GM19351 (cell line): ENCODE data around the gene ATP10D.

Experiments used
- ATAC-seq: cut with Tn5 transposase; IDR thresholded peaks from one replicate; pipeline ENCODE4 v1.9.1; 2021; ENCODE audit warnings: mild to moderate bottlenecking, moderate library complexity; ENCODE audit not compliant: unreplicated experiment

Gene ATP10D

DNA sequence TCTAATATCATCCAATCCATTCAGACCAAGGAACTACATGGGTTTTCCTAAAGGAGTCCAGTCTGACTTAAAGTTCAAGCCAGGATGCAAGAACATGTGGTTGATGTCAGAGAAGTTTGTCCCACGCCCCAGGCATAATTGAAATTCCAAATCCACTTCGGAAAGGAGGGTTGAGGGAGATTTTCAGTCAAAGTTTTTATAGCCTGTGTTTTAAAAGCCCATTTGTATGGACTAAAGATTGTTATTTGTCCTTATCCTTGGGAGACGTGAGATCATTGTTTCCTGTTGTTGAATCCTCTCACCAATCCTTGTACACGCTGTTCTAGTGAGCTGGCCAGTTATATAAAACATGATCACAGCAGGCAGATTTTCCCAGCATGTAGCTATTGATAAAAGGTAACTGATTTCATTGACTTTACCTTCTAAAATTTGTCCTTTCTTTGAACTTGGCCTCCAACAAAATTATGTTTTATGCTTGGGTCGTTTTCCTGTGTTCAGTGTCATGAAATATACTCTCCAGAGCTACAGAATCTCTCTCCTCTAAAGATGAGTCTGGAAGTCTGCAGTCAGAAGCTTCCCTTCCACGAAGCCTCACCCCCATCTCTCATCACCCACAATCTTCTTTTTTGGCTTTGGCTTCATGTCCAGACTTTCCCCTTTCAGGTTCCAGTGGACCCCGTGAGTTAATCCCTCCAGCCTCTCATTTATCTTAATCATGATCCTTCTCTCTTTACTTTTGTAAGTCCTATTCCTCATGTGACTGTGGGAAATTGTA, 92.9 kb downstream of the ATP10D start:
- no peak for ATAC-seq

DNA sequence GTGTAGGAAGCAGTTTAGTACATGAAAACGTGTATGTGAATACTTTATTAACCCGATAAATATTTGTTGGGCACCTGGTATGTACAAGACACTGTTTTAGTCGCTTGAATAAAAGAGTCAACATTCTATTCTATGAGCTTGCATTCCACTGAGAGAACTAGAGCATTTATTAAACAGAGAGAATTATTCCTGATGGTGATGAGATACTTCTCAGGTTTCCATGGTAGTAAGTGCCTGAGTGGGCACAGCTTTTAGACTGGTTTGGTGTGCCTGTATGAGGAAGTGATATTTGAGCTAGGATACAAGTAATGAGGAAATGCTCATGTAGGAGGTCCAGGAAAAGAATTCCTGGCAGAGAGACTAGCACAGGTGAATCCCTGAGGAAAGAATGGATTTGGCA, 94.2 kb downstream of the ATP10D start:
- no peak for ATAC-seq

DNA sequence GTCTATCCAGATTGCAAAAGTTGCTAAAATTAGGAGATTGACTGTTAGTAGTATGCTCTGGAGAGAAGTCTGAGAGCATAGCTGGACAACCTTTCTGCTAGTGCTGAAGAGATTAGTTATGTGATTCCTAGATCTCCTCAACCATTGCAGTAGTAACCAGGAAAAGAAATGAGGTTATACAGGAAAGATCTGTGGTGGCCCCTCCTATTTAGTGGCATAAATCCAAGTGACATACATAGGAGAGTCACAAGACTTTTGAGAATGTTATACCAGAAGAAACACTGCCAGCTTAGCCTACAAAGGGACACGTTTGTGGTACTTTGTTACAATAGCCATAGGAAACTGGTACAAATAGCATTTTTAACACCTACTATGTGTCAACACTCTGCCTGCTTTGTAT, 105.2 kb downstream of the ATP10D start:
- no peak for ATAC-seq

DNA sequence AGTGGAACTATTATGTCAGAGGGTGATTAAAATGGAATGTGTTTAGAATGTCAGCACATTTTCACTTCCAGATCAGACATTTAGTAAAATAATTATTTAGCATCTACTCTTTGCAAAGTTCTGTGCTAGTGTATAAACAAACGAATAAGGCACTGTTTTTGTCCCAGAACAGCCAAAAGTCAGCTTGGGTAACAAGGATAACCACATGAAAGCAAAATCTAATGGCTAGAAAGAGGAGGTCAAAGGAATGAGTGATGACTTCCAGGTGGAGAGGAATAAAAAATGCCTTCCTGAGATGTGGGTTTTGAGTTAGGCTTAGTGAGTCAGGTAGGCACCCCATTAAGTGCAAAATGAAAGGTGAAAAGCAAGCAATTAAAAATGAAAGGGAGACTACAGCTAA, 112.6 kb downstream of the ATP10D start:
- ATAC-seq = no peak

DNA sequence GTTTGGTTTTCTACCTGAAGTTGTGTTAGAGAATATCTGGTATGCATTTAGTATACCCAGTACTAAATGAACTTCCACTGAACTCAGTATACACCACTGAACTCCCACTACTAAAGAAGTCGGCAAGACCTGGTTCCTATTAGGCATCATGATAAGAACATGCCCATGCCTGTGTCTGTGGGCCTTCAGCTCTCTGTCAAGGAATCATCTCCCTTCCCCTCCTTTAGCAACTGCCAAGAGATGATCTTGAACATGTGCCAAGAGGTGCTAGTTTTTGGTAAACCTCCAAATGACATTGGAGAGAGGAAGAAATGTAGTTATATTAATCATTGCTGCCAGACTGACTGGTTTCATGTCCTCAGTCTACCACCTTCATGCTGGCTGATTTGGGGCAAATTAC, 113.2 kb downstream of the ATP10D start:
- ATAC-seq = no peak

DNA sequence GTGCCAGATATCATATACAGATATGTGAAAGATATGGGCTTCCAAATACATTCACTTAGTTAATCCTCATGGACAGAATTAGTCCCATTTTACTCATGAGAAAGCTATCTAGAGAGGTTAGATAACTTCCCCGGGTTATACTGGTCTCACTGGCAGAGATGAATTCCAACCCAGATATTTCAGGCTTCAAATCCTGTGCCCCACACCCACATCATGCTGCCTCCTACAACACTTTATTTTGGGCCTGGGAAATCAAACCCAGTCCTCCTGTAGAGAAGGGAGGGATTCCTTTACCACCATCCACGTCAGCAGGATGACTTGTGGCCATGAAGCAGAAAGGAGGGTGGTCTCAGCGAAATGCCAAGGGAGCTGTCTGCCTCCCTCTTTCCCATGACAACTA, 113.8 kb downstream of the ATP10D start:
- no peak for ATAC-seq

DNA sequence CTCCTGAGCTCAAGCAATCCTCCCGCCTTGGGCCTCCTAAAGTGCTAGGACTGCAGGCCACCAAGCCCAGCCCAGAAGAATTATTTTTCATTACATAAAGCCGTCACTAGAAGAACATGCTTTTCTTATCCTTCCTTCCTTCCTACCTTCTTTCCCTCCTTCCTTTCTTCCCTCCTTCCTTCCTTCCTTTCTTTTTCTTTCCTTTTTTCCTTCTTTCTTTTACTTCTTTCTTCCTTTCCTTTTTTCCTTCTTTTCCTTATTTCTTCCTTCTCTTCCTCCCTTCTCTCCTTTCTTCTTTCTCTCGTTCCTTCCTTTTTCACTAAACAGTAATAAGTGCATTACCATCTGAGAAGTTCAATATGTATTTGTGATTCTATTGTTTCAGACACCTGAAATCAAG, 121.4 kb downstream of the ATP10D start:
- no peak for ATAC-seq

DNA sequence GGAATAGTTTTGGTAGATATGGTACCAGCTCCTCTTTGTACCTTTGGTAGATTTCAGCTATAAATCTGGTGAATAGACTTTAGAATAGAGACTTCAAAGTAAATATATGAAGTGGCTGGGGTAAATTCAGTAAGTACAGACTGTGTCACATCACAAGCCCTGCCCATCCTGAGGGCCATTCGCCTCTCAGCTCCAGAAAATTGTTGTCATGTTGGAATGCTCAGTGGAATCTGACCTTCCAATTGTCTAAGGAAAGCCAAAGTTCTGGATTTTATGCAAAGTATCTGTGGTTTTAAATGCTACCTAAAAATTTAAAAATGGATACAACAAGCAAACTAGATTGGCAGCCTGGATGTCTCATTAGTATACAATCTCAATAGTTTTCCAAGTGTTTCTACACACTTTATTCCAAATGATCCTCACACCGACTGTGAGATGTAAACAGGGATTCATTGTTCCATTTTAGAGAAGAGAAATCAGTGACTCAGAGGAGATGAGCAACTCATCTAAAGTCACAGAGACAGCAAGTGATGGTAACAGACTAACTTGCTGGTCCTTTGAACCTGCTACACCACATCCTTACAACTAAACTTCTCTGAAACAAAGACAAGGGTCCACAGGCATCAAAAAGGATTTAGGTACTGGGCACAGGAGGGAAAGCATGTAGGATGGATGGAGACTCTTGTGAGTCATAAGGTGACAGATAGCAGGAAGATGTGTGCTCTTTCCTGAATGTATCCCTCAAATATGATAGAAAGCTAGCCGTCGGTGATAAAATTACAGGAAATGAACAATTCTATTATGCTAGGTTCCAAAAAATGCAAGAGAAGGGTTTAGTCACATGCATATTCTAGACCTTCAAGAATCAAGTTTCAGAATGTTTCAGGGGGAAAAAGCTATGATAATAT, 127.3 kb downstream of the ATP10D start:
- ATAC-seq = no peak

DNA sequence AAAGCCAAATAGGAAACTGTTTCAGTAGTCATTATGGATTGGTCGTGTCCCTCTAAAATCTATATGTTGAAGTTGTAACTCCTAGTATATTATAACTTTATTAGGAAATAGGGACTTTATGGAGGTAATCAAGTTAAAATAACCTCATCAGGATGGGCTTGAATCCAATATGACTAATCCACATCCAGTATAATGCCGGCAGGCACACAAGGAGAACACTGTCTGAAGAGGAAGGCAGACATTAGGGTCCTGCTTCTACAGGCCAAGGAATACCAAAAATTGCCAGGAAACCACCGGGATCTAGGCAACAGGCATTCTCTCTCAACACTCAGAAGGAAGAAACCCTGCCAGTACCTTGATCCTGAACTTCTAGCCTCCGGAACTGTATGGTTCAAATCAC, 130.3 kb downstream of the ATP10D start:
- ATAC-seq = no peak

DNA sequence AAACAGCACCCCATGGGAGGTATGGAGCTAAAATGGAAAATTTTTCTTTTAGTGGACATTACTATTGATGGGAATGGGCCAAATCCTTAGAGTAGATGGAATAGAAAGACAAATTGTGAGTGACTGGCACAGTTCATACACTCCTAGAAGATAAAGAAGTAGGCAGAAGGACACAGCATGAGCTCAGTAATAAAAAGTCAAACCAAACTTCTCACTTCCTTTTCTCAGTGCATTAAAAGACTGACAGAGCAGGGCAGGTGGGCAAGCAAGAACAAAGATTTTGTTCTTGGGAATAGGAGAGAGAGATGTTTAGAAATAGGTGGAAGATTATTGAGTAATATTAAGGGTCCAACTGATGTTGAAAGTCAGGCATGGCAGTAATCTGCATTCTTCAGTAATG, 132.5 kb downstream of the ATP10D start:
- peak; percentile 93 for ATAC-seq

DNA sequence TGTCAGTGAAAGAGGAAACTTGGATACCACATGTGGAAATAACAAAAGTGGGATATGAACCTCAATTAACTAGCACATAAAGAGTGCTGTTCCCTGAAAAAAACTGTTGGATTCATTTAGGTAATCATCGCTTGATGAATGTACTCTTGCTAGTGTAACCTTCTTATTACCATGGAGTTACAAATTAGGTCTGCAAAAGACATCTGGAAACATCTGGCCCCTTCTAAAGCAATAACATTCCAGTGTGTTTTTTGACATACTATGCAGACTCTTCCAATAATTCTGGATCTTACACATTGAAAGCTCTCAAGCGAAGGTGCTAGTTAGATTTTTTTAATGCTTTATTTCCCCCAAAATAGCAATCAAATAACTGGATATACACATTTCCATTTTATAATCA, 134.6 kb downstream of the ATP10D start:
- no peak for ATAC-seq

DNA sequence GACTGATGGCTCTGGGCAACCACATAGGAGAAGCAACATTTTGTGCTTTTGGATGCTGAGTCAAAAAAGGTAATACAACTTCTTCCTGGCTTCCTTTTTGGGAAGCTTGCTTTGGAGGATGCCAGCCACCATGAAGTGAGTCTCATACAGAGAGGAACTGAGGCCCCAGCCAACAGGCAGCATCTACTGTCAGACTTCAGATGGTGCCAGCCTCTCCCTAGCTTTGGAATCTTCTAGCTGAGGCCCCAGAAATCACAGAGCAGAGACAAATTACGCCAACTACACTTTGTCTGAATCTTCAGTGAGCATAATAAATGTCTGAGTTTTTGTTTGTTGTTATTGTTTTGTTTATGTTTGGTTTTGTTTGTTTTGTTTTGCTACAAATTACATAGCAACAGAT, 136.1 kb downstream of the ATP10D start:
- ATAC-seq = no peak

DNA sequence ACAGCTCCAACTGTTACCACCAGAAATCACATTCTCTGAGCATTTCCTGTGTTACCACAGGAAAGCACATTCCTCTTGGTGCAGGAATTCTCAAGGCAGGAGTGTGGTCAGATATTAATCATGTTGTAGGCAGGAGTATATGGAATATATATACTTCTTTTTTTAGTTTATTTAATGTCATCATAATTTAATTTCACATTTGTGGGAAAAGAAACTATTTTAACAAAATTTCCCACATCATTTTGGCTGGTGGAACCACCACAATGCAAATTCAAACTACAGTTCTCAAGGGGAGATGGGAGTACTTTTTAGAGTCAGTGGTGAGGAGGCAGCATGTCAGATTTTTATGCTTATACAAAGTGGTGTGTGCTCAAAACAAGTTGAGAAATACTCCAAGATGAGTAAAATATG, 139.0 kb downstream of the ATP10D start:
- ATAC-seq = no peak

DNA sequence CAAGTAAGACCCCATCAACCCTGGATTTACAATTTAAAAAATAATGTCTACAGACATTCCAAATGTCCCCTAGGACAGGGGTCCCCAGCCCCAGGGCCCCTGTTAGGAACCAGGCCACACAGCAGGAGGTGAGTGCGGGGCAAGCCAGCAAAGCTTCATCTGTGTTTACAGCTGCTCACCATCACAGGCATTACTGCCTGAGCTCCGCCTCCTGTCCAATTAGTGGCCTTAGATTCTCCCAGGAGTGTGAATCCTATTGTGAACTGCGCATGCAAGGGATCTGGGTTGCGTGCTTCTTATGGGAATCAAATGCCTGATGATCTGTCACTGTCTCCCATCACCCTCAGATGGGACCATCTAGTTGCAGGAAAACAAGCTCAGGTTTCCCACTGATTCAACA, 146.1 kb downstream of the ATP10D start:
- no peak for ATAC-seq

DNA sequence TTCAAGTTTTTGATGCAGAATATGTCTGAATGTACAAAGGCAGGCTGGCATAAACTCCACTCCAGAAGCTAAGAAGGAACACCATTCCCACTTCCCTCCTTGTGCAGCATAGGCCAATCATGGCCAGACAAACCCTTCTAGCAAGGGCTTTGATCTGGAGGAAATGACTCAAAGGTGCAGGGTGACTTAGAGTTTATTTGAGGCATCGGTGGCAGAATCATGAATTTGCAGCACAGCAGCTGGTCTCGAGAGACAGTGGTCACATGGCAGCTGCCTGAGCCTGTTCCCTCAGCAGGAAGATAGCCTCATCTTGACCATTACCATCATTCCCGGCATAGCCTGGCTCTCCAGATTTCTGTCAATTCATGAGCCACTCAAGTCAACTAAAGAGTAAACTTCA, 154.5 kb downstream of the ATP10D start:
- no peak for ATAC-seq

DNA sequence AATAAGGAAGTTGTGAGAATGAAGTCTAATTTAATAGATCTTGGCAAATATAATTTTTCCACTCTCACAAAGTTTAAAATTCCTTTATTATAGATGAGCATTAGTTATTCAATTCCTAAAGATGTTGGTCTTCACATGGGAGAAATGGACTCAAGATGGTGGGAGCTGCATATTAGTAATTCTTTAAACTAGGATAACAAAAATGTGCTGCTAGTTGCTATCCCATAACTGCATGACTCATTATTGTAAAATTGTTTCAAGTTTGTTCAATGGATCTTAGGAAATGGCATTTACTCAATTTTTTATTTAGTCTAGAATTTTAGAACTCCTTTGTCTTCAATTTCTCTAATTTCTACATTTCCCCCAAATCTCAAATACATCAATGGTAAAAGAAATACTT, 155.8 kb downstream of the ATP10D start:
- ATAC-seq = no peak

DNA sequence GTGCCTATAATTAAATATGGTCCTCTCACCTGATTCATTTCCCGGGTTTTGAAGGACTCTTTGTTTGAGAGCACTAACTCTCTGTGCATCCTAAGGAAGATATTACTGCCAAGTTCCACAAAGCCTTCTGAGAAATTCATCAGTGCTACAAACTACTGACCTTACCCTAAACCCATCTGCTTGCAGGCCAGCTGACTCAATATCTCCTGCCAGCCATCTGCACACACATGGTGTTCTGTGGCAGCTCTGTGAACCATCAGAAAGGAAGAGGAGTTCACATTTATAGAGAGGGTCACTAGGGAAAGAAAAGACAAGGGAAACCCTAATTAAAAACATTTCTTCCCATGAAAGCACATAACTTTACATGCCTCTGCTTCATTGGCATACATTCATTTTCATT, 156.7 kb downstream of the ATP10D start:
- no peak for ATAC-seq

DNA sequence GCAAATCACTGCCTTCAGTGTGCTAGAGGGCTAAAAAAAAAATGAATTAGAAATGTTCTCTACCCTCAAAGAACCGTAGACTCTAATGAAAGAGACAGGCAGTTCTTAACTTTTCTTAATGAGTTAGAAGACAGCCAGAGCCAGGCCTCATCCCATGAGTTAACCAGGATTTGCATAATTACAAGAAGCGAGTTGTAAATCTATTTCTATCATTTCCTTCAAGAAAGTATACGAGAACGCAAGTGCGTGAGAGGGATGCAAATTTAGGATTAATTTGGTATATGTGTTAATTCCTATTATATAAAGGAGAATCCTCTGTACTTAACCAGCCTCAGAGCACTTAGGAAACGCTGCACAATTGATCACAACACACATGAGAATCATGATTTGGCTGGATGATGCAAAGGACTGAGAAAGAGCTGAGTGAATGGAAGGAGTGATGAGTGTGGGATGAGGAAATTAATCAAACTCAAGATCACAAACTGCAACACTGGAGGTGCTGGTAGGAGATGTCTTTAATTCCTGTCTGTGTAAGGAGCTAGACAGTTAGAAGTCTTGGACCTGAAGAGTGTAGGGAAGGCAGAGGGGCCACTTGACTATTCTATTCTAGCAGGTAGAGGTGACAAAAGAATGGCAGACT, 157.2 kb downstream of the ATP10D start:
- no peak for ATAC-seq
